ENCODE data around the gene MAIP1.

DNA sequence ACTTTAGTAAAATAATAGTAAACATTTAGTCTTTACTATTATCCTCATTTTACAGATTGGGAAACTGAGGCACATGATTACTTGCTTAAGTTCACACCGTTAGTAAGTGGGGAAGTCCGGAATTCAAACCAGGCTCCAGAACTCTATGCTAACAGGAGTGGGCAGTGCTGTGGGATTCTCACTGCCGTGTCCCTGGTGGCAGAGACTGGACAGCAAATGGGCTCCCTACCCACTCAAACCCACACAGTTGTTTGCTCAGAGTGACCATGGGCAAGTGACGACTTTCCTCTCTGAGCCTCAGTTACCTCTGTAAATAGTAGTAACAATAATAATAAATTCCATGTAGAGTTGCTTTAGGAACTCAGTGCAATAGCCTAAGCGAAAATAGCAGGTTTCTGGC is 24.0 kb downstream of the MAIP1 start:
- TF ChIP-seq, protein P1, sequence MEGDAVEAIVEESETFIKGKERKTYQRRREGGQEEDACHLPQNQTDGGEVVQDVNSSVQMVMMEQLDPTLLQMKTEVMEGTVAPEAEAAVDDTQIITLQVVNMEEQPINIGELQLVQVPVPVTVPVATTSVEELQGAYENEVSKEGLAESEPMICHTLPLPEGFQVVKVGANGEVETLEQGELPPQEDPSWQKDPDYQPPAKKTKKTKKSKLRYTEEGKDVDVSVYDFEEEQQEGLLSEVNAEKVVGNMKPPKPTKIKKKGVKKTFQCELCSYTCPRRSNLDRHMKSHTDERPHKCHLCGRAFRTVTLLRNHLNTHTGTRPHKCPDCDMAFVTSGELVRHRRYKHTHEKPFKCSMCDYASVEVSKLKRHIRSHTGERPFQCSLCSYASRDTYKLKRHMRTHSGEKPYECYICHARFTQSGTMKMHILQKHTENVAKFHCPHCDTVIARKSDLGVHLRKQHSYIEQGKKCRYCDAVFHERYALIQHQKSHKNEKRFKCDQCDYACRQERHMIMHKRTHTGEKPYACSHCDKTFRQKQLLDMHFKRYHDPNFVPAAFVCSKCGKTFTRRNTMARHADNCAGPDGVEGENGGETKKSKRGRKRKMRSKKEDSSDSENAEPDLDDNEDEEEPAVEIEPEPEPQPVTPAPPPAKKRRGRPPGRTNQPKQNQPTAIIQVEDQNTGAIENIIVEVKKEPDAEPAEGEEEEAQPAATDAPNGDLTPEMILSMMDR (IDR thresholded peaks at IDR 0.05) = no peak
- no peak for TF ChIP-seq POLR2A (IDR thresholded peaks at IDR 0.05)
